ENCODE data around the gene CFHR4.
"Not testable (repeated sequence)": the region's sequence is repeated elsewhere in the genome, so short reads cannot be mapped to it uniquely, and the experiment has no call there.

The CFHR4 gene

GRCh38 chr1:196887515-196888239 lies at the start of gene CFHR4:
Gene CFHR4, plus strand, starts transcription at chr1:196888052. Its CDS starts 99 bp downstream, at chr1:196888151.
- no peak for DNase-seq

GRCh38 chr1:196849613-196850492 lies 38.0 kb upstream of the CFHR4 start:
- DNase-seq = not testable (repeated sequence)

DNA sequence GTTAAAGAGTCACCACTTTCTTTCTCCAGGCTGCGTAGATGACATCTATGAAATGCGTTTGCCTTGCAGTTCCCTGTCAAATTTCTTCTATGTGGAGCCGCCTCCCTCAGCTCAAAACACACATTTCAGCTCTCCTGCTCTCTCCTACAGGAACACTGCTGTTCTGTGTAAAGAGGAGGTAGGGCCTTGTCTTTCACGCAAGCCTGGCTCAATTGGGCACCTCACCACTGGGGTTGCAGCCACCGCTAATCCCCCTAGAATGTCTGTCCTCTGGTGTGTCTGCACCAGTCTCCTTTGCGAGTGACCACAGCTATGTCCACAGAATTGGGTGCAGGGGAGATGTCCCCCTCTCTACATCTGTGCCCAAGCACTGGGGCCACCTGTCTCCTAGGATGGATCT lies 31.8 kb upstream of the CFHR4 start:
- no peak for DNase-seq

DNA sequence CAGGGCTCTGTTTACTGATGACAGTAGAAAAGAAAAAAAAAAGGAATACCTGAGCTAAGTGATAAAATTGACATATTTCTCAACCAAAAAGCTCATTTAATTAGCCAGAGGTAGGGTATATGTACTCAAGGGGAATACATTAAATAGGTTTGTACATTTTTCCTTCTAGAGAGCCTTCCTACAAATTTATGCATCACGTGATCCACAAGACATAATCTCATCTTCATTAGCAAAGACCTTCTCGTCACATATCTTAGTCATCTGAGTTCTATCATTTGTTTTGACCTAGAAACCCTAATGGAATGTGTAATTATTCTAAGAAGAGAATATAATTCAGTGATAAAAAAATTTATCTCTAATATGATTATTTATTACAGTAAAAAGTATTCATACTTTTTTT lies 30.7 kb upstream of the CFHR4 start:
- no peak for DNase-seq

GRCh38 chr1:196858811-196859210 lies 29.0 kb upstream of the CFHR4 start:
- no peak for DNase-seq

GRCh38 chr1:196860323-196860884 lies 27.4 kb upstream of the CFHR4 start:
- no peak for DNase-seq

GRCh38 chr1:196861429-196861828 lies 26.4 kb upstream of the CFHR4 start:
- no peak for DNase-seq

- no peak for DNase-seq
Observed at GRCh38 chr1:196866974-196867373, 20.9 kb upstream of the CFHR4 start.

- no peak for DNase-seq
Observed at GRCh38 chr1:196873385-196873784, 14.5 kb upstream of the CFHR4 start.

- no peak for DNase-seq
Observed at GRCh38 chr1:196875935-196876334, 11.9 kb upstream of the CFHR4 start.

- no peak for DNase-seq
Observed at GRCh38 chr1:196877964-196878363, 9.9 kb upstream of the CFHR4 start.

DNA sequence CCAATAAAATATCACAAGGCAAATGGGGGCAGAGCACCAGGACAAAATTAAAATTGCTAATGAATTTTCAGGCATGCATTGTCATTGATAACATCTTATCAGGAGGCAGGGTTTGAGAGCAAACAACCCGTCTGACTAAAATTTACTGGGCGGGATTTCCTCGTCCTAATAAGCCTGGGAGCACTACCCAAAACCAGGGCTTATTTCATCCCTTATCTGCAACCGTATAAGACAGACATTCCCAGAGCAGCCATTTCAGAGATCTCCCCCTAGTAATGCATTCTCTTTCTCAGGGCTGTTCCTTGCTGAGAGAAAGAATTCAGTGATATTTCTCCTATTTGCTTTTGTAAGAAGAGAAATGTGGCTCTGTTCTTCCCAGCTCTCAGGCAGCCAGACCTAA lies 1.3 kb upstream of the CFHR4 start:
- DNase-seq = not testable (repeated sequence)

DNA sequence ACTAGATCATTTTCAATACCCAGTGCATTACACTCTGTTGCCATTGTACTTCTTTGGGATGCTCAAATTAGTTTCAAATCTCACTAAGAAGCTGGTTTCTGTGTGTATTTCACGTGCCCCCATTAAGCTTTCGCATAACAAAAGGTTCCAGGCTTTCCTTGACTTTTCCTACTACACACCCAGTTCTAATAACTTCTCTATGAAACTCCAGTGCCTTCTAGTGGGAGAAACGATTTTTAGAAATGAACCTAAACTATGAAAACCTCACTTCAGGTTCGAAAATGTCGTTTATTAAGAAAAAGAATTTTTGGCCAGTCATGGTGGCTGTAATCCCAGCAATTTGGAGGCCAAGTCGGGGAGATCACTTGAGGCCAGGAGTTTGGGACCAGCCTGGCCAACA lies 2.8 kb downstream of the CFHR4 start:
- DNase-seq = no peak

DNA sequence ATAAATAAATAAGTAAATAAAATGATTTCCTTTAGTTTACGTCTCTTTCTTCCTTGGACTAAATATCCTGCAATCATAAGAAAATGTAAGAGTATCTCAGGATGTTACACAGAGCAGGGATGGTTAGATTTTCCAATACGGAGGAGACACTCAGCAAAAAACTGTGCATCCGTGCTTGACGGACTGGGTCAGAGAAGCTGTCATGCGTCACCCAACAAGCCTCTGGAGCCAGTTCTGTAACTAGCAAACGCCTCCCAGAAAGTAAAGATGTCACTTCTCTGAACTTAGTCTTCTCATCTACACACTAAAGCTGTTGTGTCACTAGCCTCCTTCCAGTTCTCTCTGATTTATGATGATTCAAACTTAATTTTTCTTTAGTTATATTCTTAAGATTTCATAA lies 3.4 kb downstream of the CFHR4 start:
- DNase-seq = no peak

- no peak for DNase-seq
Observed at GRCh38 chr1:196896355-196896754, 8.5 kb downstream of the CFHR4 start.

DNA sequence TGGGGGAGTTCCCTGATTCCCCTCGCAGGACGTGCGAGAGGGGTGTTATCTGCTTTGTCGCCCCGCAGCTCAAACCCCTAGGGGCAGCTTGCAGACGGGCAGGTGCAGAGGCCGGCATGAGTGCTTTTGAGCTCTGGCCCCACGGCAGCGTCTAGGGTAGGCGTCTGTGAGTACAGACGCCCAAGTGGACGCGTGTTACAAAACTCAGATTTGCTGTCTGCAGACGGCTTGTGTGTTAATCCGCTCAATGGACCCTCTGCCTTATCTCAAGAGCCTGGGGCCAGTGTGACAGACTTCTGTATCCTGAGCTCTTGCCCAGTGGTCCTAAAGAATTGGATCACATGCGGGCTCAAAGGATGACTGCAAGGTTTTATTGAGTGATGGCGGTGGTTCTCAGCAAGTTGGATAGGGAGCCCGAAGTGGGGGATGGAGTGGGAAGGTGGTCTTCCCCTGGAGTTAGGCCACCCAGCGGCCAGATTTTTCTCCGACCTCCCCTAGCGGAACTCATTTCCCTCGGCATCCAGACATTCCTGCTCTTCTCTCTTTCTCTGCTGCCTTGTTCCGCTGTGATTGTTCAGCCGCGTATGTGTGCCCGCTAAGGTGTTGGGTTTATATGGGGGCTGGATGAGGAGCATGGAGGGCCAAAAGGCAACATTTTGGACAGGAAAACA lies 9.4 kb downstream of the CFHR4 start:
- DNase-seq = no peak

- no peak for DNase-seq
Observed at GRCh38 chr1:196902344-196902743, 14.5 kb downstream of the CFHR4 start.

GRCh38 chr1:196910215-196910614 lies 22.4 kb downstream of the CFHR4 start:
- no peak for DNase-seq

DNA sequence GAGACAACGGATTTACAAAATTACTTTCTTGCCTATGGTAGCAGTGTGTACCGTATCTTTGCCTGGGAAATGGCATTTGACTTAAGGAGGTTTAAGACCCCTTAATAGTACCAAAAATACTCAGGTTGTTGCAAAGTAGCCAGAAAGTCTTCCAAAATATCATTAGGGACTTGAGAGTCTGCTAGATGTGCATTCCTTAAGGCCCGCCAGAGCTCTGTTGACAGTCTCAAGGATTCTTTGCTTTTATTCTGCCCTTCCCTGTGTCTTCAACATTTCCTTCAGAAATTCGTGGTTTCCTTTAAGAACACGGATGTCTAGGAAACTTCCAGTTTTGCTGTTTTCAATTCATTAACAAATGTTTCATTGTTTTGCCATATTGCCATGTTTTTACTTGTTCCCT lies 24.4 kb downstream of the CFHR4 start:
- DNase-seq = not testable (repeated sequence)

DNA sequence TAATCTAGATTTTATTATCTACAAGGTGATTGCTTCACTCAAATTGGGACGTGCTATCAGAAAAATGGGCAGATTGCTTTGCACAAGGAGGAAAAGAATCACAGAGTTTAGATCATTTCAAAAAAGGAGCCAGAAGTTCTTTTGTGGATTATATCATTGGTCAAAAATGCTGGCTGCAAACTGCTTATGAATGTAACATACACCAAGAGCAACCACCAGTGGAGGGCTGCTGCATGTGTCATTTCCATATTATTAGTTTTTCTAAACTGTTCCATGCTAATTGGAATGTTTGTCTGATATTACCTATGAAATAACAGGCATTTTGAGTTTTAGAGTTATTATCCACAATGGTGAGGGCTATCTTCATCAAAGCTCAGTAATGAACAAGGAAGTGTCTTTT lies 39.0 kb downstream of the CFHR4 start:
- DNase-seq = not testable (repeated sequence)

DNA sequence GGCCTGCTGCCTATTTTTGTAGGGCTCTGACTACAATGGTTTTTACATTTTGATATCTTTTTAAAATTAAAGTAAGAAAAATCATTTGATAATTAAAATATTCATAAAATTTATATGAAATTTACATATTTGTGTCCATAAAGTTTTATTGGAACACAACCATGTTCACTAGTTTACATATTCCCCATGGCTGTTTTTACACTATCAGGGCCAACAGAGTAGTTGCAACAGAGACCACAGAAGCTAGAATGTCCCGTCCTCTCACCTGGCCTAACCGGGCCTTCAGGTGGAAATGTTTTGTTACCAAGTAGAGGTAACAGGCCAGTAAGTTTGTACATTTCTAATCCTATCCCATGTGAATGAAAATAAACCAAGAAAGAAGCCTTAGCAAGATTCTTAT lies 45.0 kb downstream of the CFHR4 start:
- not testable (repeated sequence) for DNase-seq

DNA sequence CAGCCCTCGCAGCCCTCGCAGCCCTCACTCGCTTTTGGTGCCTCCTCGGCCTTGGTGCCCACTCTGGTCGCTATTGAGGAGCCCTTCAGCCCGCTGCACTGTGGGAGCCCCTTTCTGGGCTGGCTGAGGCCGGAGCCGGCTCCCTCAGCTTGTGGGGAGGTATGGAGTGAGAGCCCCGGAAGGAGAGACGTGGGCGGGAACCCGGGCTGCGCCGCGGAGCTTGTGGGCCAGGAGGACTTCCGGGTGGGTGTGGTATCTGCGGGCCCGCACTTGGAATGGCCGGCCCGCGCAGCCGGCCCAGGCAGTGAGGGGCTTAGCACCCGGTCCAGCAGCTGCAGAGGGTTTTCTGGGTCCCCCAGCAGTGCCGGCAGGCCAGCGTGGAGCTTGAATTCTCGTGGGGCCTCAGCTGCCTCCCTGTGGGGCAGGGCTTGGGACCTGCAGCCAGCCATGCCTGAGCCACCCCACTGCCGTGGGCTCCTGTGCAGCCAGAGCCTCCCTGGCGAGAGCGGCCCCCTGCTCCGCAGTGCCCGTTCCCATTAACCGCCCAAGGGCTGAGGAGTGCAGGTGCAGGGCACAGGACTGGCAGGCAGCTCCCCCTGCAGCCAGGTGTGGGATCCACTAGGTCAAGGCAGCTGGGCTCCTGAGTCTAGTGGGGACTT lies 45.8 kb downstream of the CFHR4 start:
- no peak for DNase-seq

GRCh38 chr1:196941474-196941873 lies 53.6 kb downstream of the CFHR4 start:
- not testable (repeated sequence) for DNase-seq
